ENCODE results near the gene TOMM70.

DNA sequence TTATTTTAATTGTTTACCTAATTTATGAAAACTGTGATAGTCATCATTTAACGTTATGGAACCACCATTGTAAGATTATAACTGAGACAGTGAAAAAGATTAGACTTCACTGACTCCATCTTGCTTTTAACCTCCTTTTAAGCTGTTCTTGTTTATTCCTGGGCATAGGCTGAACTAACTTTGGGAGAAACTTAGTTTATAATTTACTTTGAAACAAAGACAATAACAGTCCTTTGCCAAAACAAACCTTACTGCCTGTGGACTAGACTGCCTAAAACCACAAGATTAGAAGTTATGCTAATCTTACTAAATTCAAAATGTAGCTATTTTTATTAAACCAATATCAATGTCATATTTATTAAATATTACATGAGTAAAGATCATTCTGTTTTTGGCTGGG lies 47.2 kb upstream of the TOMM70 start:
- TF ChIP-seq, protein P1, sequence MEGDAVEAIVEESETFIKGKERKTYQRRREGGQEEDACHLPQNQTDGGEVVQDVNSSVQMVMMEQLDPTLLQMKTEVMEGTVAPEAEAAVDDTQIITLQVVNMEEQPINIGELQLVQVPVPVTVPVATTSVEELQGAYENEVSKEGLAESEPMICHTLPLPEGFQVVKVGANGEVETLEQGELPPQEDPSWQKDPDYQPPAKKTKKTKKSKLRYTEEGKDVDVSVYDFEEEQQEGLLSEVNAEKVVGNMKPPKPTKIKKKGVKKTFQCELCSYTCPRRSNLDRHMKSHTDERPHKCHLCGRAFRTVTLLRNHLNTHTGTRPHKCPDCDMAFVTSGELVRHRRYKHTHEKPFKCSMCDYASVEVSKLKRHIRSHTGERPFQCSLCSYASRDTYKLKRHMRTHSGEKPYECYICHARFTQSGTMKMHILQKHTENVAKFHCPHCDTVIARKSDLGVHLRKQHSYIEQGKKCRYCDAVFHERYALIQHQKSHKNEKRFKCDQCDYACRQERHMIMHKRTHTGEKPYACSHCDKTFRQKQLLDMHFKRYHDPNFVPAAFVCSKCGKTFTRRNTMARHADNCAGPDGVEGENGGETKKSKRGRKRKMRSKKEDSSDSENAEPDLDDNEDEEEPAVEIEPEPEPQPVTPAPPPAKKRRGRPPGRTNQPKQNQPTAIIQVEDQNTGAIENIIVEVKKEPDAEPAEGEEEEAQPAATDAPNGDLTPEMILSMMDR (IDR thresholded peaks at IDR 0.05; ENCODE audit: poor library complexity, severe bottlenecking): no peak
- TF ChIP-seq EZH2 (IDR thresholded peaks at IDR 0.05; ENCODE audit: borderline replicate concordance, insufficient read depth, low read length, poor library complexity, severe bottlenecking) (no peak), POLR2AphosphoS5 (IDR thresholded peaks at IDR 0.05) (no peak)
